Body of pancreas (tissue), 4 donors: ENCODE measurements around the gene ASB5.

ENCODE experiments used
- CTCF ChIP-seq, 7 experiments: fragments of 450-650 bp in 4 of 7; fragments of 200-600 bp in 3 of 7; sonication (generic) in 3 of 7; IDR thresholded peaks; one replicate each; pipeline ENCODE4 v1.5.1; 2016 to 2019; ENCODE audit warnings: antibody characterized with exemption in 7 of 7
- POLR2A ChIP-seq, 3 donors: fragments of 450-650 bp; IDR thresholded peaks; one replicate each; pipeline ENCODE4 v1.6.1; 2016; ENCODE audit warnings: antibody characterized with exemption in 3 of 3, mild to moderate bottlenecking in 2 of 3

DNA sequence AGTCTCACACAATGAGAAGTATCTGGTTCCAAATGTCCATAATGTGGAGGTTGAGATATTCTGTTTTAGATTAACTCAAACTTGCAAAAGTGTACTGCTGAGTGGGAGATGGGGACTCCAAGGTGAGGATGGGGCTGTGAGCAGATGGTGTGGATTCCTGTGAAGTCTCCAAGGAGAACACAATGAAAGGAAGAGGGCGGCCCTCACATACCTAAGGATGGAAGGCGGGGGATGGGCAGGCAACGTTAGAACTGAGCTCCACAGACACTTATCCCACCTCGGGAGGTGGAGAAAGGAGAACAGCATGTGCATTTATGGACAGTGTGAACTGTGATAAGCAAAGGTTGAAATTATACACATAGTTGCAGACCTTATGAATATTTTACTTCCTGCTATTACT is 63.7 kb downstream of the ASB5 start:
- TF ChIP-seq POLR2A (IDR thresholded peaks at IDR 0.05) = no peak
- no peak for TF ChIP-seq CTCF (IDR thresholded peaks at IDR 0.05)
